Stimulated activated CD8-positive, alpha-beta memory T cell treated with anti-CD3 and anti-CD28 coated beads, Interleukin-7, amount 100 ng/mL, for 48 hours (primary cell): ENCODE measurements around the gene IL1RAPL1.

Experiments
- DNase-seq, 2 donors: peaks; one replicate each; pipeline ENCODE4 v3.0.0-alpha.2; 2020; ENCODE audit warnings: low read depth in 1 of 2; ENCODE audit errors: extremely low read depth in 1 of 2

IL1RAPL1 gene

DNA sequence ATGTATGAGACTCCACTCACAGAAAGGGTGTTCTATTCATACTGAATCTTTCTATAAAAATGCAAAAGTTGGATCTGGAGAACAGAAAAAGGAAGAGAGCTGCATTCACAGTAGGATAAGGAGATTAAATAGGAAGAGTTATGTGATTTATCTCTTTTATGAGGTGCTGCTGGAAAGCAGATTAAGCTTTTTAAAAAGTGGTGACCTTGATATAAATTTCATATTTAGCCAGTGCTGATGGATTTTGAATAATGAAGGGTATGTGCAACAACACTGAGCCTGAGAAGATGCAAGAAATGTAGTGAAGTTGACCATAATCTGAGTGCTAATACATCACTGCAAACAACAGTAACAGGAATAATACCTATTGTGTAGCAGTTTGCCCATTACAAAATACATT is 795.6 kb downstream of the IL1RAPL1 start:
- no peak for DNase-seq

DNA sequence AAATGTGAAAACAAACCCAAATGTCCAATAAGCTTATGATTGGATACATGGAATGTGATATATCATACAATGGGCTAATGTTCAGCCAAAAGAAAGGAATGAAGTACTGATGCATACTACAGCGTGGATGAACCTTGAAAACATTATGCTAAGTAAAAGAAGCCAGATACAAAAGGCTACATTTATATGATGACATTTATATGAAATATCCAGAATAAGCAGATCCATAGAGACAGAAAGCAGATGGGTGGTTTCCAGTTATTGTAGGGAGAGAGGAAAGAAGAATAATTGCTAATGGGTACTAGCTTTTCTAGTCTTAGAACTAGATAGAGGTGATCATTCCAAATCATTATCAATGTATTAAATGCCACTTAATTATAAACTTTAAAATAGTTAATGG is 801.3 kb downstream of the IL1RAPL1 start:
- no peak for DNase-seq

DNA sequence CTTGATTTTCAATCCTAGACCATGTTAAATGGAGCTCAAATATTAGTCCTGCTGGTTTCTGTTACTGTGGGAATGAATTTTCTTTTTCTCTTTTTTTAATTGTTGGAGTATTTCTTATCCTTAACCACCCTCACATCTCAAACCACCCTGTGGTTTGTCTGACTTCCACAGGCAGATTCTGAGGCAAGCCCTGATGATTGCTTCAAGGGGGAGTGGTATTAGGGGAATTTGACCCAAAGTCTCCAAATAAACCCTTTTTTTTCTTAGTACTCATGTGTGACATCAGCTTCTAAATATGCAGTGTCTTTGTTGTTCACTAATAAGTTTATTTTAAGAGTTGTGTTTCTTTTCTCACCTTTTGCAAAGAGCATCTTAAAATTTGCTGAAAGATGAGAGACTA is 810.3 kb downstream of the IL1RAPL1 start:
- no peak for DNase-seq

DNA sequence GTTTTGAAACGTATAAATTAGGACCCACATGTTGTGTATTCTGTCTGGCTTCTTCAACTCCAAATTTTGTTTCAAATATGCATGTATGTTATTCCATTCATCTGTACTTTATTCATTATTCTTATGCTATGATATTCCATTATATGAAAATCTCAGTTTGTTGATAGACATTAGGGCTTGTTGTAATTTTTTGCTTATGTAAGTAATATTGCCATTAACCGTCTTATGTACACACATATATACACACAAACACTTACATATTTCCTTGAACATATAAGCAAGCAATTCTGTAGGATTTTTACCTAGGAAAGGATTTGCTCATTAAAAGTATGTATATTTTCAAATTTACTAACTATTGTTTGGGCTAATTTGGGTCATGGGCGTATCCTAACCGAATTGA is 820.1 kb downstream of the IL1RAPL1 start:
- DNase-seq = no peak

DNA sequence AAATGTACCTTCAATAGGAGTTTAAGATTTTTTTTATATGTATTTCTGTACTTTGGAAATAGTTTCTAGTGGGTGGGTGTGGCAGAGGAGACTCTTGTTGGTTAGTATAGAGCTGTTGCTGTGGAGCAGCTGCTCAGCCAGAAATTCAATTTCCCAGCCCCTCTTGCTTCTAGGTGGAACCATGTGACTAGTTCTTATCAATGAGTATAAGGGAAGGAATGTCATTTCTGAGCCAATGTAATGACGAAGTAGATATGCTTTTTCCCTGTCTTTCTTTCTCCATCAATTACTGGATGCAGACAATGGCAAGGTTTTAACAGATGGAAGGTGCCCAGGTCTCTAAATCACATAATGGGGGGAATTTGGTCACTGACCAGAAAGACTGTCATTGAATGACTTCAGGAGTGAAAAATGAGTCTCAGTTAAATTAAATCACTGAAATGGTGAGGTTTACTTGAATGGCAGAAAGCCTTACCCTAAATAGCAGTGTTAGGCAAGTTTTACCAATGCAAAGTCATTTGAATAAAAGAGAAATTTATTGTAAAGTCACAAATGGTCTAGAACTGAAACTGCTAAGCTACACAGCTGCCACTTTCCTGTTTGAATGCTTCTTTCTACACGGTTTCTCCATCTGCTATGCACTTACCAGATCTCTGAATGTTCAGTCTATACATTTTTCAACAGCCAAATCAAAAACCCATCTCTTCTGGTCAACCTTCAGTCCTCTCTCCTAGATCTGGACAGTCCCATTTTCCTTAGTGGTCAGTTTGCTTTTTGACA is 832.7 kb downstream of the IL1RAPL1 start:
- DNase-seq = no peak

DNA sequence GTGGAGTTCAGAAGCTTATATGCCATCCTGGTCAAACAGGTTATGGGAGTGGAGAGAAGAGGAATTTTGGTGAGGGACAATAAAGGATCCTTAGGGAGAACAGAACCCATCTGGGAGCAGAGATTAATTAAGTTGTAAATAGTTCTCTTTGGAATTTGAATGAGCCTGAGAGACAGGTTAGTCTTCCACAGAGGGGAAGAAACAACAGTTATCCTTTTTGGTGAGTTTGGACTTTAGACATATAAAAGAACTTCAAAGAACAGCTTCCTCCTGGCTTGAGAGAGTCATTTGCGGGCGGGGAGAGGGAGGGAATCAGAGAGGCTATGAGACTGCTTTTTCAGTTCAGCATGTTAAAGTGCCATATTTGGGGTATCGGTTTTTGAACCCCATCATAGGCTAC is 834.8 kb downstream of the IL1RAPL1 start:
- no peak for DNase-seq

DNA sequence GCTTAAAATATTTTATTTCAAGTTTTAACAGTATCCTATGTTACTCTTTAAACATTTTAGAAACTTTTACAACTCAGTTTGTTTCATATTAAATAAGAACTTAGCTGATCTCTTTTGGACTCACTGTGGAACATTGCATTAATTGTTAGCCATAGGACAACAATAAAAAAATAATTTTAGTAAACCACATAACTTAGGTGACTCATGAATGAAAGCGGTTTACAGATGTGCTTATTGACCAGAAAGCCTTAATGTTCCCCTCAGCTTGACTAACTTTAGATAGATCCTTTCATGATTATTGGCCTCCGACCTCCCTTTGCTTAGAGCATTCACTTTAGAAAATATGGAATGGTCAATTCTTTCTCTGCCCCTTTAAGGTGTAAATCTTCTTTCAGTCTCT is 844.6 kb downstream of the IL1RAPL1 start:
- DNase-seq = no peak

DNA sequence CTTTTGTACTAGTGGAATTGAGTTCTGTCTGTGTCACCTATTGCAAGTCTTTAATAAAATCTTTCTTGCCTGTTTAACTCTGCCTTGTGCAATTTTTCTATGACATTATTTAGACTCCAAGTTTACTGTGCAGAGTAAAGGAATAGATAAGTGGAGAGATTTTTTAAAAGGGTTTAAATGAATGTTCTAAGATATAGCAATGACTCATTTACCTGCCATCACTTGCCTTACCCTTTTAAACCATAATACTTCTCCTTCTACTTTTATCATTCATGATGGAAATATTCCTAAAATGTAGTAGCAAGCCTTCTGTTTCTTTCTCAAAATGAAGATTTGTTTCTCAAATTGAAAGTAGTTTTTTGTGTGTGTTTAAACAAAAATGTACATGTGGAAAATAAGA is 845.3 kb downstream of the IL1RAPL1 start:
- no peak for DNase-seq

DNA sequence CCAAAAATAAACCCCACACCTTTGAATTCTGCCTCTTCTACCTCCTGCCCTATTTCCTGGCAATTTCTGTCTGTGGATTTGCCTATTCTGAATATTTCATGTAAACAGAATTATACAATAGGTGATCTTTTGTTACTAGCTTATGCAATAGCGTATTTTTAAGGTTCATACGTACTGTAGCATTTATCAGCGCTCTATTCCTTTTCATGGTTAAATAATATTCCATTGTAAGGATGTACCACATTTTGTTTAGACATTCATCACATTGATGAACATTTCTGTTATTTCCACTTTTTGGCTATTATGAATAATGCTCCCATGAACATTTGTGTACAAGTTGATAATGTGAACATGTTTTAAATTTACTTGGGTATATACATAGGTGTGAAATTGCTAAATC is 847.7 kb downstream of the IL1RAPL1 start:
- DNase-seq = no peak

DNA sequence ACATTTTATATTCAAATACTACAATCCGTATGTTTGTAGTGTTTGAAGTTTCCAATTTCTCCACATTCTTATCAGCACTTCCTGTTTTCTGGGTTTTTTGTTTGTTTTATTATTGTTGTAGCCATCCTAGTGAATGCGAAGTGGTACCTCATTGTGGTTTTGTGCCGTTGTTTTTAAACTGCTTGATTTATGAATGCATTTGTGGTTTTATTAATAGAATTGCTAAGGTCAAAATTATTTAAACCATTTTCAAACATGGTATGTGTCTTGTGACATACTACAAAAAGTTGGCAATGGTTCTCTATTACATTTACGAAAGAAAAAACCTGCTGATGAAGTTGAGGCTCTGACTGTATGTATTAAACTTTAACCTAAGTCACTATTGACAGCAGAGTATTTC is 848.1 kb downstream of the IL1RAPL1 start:
- DNase-seq = no peak

DNA sequence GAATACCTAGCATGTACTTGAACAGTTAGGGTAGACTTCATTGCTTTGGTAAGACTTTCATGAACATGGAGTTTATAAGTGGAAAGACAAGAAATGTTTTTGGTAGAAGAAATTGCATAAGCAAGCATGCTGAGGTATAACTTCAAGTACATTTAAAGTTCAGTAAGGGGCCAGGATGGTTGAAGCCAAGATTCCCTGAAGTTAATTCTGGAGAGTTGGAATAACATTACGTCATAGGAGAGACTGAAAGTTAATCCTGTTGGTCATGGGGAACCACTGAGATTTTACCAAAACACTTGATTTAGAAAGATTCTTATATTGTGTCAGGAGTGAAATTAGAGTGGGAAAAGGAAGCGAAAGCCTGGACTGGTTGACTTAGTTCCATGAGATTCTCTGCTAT is 860.6 kb downstream of the IL1RAPL1 start:
- no peak for DNase-seq

DNA sequence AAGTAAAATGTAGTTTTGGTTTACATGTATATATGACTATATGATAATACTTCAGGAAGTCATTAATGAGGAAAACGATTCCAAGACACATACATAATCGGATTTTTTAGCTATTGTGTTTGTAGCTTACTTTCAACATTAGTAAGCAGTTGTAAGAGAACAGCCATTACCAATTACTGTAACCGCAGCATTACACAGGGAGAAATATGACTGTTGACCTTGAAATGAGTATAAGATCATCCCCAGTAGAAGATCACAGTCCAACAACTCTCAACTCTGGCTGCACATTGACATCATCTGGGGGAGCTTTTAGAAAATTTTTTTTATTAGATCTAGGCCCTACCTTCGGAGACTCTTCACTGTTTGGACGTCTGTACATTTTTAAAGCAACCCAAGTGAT is 866.1 kb downstream of the IL1RAPL1 start:
- DNase-seq = no peak

DNA sequence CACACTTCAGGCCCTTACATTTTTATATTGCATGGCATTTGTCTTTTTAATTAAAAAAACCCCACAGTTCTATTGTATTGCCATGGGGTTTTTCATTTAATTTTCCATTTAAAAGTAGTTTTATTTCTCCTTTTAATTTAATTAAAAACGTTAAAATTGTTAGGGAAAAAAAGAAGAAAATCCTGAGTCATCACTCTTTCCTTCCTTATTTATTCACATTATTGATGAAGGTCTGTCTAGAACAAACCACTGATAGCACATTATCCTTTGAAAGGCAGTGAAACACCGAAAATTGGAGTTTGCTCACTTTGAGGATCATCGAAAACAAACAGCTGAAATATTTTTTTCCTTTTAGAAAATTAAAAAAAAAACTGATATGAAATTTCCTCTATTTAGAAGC is 868.5 kb downstream of the IL1RAPL1 start:
- DNase-seq = no peak

DNA sequence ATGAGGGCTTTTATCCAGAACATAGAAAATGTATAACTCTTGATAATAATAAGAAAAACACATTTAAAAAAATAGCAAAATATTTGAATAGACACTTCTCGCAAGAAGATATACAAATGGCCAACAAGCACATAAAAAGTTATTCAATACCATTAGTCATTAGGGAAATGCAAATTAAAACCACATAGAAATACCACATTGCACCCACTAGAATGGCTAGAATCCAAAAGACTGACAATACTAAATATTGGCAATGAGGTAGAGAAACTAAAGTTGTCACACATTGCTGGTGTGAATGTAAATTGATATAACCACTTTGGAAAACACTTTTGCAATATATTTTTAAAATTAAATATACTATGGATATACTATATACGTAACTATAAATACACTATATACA is 873.8 kb downstream of the IL1RAPL1 start:
- DNase-seq = no peak

DNA sequence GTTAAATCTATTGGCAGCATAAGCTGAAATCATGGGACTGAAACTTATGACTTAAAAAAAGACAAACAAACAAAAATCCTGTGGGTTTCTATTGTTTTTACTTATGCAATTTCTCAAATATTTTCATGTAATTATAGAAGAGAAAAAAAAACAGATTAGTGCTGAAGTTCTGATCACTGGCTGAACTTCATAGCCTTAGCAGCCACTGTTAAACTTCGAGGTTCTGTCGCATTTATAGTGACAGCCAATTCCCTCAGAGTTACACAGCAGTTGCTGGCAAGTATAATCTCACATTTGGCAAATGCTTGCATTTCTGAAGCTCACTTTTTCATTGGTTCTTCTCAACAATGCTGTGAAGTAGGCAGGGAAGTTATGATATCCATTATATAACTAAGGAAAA is 879.2 kb downstream of the IL1RAPL1 start:
- no peak for DNase-seq

DNA sequence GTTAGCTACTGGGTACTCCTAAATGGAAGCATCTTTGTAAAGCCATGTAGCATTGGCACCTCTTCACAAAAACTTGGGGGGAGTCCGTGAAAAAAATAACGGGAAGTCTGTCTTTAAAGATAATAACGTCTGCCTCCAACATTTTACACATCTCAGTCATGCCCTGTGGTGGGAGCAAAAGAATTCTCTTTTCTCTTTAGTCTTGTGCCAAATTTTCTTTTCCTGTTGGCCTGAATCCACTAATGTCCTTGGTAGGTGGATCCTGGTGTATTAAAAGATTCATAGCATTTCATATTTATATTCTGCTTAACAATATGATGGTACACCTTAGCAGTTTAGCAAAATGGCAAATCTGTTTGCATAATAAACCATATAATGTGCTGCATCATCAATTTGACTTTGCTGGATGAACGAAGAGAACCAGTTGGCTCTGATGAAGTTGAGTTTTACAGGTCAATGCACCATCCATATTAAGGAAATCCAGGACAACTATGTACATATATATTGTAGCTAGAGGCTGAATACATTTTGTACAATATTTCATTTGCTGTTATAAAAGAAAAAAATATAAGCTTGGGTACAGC is 881.8 kb downstream of the IL1RAPL1 start:
- no peak for DNase-seq

DNA sequence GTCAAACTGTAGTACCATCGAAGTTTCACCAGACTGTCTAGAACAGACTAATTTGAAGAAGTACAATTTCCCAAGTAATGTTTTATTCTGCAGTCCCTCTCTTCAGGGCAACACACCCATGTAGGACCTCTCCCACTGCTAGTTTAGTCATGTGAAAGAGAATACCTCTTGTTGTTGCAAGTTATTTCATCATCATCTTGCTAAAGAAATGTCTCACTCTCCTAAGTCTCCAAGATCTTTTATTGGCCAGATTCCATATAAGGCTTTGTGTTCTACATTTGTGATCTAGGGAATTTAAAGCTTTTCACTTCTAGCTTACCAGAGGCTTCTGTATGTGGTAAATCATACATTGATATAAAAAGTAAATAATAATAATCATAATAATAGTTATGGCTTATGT is 882.8 kb downstream of the IL1RAPL1 start:
- DNase-seq = no peak

DNA sequence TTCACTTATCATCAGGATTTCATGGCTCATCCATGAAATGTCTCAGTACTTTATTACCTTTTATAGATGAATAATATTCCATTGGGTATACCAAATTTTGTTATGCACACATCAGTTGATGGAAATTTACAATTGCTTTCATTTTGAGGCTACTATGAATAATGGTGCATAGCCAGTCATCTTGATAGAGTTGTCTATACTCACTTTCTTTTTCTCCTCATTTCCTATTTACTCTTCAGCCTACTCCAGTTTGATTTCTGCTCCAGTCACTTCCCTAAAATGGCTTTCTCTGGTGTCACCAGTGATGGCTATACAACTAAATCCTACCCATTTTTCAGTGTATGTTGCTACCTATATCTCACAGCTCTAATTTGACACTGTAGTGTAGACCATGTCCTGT is 884.6 kb downstream of the IL1RAPL1 start:
- no peak for DNase-seq

DNA sequence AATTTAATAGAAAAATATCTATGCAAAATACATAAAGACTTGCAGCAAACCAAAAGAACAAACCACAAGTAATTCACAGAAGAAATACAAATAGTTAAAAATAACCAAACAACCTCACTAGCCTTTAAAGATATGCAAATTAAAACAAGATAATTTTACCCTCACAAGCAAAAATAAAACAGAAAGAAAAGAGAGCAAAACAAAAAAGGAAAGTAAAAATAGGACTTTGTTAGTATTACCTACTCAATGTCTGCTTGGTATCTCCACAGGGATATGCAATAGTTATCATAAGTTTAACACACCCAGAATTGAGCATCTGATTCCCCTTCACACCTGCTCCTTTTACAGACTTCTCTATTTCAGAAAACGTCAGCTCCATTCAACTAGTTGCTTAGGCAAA is 890.6 kb downstream of the IL1RAPL1 start:
- DNase-seq = no peak

DNA sequence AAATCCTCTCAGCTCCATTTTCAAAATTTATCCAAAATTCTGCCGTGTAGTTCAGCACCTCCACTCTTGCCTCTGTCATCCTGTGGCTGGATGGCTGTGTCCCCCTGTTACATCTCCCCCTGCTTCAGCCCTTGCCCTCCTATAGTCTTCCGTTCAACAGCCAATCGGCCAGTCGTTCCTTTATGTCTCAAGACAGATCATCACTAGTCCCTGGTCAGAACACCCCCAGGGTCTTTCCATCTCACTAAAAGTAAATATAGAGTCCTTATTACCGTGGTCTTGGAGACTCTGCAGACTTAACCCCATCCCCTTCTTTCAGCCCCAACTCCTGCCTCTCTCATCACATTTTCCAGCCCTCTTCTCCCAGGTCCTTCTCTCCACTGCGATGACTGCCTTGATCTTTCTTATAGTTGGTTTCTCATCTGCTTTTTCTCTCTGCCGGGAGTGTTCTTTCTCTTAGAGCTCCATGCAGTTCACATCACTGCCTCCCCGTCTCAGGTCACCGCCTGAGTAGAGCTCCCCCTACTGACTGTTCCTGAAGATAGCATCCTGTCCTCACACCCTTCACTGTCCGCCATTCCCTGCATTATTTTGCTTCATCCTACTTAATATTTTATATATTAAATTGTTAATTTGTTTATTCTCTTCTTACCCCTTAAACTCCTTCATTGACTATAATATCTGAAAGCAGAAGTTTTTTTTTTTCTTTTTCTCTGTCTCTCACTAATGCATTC is 891.3 kb downstream of the IL1RAPL1 start:
- DNase-seq = no peak

DNA sequence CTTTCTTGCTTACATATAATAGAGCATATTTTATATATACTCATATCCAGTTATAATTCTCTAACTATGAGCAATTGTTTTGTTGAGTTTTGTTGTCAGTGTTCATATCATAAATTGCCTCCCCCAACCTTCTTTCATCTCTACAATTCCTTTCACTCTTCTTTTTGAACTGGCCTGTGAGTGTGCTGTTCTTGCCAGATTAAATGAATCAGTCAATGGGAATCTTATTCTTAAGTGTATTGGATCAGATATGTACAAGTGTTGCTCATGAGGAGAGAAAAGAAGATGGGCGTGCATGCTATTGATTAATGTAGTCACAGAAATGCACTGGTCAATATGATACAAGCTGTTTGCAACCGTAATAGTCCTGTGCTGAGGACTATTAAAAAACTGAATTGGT is 900.0 kb downstream of the IL1RAPL1 start:
- DNase-seq = no peak

DNA sequence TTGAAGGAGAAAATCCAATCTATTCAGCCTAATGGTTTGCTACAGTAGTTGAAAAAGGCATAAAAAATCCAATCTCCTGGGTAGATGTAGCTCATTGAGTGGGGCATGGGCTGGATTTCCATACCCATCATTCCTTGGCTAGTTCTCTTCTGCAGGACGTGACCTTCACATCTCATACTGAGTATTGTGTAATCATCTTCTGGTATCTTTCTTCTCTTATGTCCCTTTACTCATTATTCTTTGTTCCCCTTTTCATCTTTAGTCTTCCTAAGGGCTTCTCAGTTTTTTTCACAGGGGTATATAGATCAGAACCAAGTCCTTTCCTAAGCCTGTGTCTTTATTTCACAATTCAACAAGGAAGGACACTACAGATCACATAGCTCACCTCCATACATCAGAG is 900.5 kb downstream of the IL1RAPL1 start:
- DNase-seq = no peak
